ENCODE data around the gene POLR2H. TPM values are rescaled to one million over a fixed set of nuclear protein-coding genes. Genes with fewer than 3 reads are reported as not detected.

The POLR2H gene
- total RNA-seq, 1 donor from 2014 or later = 64.3 TPM

DNA sequence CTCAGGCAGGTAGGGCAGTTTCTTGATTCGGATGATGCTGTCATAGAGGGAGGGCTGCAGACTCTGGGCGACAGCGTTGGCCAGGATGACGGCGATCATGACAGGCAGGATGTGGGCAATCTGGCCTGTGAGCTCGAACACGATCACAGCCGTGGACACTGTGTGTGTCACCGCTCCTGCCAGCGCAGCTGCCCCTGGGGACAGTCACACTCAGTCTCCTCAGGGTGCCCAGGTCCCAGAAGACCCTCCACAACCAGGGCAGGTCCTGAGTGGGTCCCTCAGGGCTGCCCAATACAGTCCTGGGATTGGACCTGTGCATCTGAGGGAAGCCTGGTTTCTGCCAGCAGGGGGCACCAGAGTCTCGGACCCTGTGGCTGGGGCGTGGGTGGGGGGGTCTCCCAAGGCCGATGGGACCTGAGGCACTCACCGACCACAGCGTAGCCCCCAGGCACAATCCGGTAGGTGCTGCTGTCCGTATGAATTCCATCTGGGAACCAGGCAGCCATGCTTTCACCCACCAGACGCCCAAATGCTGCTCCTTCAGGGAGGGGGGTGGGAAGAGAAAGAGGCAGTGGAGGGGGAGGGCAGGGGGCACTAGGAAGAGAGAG lies 7.3 kb upstream of the POLR2H start:
- TF ChIP-seq, protein P1, sequence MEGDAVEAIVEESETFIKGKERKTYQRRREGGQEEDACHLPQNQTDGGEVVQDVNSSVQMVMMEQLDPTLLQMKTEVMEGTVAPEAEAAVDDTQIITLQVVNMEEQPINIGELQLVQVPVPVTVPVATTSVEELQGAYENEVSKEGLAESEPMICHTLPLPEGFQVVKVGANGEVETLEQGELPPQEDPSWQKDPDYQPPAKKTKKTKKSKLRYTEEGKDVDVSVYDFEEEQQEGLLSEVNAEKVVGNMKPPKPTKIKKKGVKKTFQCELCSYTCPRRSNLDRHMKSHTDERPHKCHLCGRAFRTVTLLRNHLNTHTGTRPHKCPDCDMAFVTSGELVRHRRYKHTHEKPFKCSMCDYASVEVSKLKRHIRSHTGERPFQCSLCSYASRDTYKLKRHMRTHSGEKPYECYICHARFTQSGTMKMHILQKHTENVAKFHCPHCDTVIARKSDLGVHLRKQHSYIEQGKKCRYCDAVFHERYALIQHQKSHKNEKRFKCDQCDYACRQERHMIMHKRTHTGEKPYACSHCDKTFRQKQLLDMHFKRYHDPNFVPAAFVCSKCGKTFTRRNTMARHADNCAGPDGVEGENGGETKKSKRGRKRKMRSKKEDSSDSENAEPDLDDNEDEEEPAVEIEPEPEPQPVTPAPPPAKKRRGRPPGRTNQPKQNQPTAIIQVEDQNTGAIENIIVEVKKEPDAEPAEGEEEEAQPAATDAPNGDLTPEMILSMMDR (IDR thresholded peaks at IDR 0.05) = peak; percentile 23 to 57 (median 54)
- no peak for TF ChIP-seq POLR2A (IDR thresholded peaks at IDR 0.05)
- Histone ChIP-seq H3K9me3 (no peaks in the 10 kb centered on the region), H3K27ac (no peak overlapping the region), H3K4me1 (peaks cover 10% of the 10 kb centered on the region), H3K27me3 (no peaks in the 10 kb centered on the region), H3K4me3 (no peak overlapping the region), H3K36me3 (peaks cover 0 to 14% of the 10 kb centered on the region in 2 donors)
- intact Hi-C loops (cut with DNase I) = no loop called here
- DNase-seq (ENCODE audit: extremely low spot score in 2 of 2) = no peak

DNA sequence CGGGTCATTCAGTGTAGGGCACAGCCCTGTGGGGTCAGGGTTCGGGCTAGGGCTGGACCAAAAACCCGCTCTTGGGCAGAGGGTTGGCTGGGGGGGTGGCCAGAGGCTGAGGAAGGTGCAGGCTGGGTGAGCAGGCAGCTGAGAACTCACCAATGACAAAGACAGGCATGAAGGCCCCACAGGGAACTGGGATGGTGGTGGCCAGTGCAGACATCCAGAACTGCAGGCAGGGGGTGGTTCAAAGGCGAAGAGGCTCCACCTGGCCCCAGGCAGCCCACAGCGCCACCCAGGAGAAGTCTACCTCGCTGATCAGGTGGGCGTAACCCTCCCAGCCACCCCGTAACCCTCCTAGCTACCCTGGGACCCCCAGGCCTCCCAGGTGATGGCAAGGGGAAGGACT lies 6.8 kb upstream of the POLR2H start:
- Histone ChIP-seq H3K27ac (no peak overlapping the region), H3K9me3 (no peaks in the 10 kb centered on the region), H3K27me3 (no peaks in the 10 kb centered on the region), H3K4me3 (no peak overlapping the region), H3K36me3 (peaks cover 0 to 14% of the 10 kb centered on the region in 2 donors), H3K4me1 (peaks cover 10% of the 10 kb centered on the region)
- TF ChIP-seq, protein P1 (IDR thresholded peaks at IDR 0.05) = no peak
- TF ChIP-seq POLR2A (IDR thresholded peaks at IDR 0.05) = no peak
- TF ChIP-seq POLR2AphosphoS5 (IDR thresholded peaks at IDR 0.05; ENCODE audit: insufficient read depth in 1 of 2, low read depth in 1 of 2) = no peak
- DNase-seq (ENCODE audit: extremely low spot score in 2 of 2) = no peak
- intact Hi-C loops (cut with DNase I) = no loop called here

DNA sequence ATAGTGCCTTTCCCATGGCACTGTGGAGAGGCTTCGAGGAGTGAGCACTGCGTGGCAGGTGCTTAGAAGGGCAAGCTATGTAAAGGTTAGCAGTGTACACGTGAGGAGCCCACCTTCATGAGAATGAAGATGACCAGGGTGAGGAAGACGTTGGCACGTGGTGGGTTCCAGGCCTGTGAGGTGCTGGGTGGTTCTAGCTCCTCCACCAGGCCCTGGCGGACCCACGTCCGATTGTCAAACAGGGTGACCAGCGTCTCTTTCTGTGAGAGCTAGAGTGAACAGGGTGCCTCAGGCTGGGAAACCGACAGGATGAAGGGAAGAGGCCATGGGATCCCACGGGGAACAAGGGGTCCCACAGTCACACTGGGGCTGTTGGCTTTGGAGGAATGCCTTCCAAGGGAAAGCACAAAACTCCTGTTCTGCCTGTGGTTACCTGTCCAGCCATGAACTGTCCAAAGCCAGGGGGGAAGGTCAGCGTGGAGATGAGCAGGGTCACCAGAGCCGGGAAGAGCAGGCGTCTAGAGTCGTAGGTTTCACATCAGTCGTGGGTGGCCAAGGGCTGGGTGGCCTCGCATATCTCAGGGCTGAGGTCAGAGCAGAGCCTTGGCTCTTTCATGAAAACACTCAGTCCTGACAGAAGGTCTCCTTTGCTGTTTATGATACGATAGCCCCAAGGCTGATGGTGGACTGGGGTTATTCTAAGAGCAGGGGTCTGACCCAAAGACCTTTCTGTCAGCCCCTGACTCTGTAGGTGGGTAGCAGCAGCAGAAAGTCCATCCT lies 6.1 kb upstream of the POLR2H start:
- TF ChIP-seq POLR2AphosphoS5 (IDR thresholded peaks at IDR 0.05; ENCODE audit: insufficient read depth in 1 of 2, low read depth in 1 of 2) (no peak), POLR2A (IDR thresholded peaks at IDR 0.05) (no peak)
- TF ChIP-seq, protein P1 (IDR thresholded peaks at IDR 0.05) = no peak
- no peaks in the 10 kb centered on the region for H3K27me3 ChIP-seq
- H3K27ac ChIP-seq = no peak overlapping the region
- DNase-seq (ENCODE audit: extremely low spot score in 2 of 2) = no peak
- H3K36me3 ChIP-seq = peaks cover 0 to 14% of the 10 kb centered on the region in 2 donors
- no peaks in the 10 kb centered on the region for H3K9me3 ChIP-seq
- intact Hi-C loops (cut with DNase I) = no loop called here
- peaks cover 16% of the 10 kb centered on the region for H3K4me1 ChIP-seq
- no peak overlapping the region for H3K4me3 ChIP-seq

DNA sequence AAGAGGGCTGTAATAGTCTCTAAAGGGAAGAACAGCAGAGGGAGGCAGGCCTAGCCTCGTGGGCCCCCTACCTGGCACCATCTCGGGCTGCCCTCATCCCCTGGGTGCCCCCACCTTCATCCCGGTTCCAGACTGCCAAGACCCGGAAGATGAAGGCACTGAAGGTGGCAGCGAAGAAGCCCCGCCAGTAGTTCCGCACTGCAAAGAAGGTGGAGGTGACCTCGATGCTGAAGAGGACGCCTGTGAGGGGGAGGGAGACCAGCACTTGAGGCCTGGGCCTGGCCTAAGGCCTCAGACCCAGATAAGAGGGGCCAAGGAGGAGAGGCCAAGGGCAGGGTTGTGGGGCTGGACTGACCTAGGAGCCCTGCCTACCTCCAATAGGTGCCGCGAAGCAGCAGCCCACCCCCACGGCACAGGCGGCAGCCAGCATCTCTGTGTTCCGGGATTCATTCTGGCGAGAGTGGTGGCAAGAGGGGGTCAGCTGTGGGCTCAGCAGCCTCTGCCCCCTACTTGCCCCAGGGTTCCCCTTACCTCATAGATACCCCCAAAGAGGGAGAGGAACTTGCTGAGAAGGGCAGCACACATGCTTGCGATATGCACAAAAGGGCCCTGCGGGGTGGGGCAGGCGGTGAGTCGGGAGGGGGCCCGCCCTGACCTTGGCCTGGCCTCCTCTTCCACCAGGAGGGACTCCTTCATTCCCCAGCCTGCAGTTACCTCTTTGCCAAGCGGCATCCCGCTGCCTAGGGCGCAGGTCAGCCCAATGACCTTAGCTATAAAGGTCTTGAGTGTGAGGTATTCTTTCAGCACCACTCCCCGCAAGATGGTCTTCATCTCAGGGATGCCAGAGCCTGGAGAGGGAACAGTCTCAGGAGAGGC lies 4.0 kb upstream of the POLR2H start:
- H3K27ac ChIP-seq = no peak overlapping the region
- intact Hi-C loops (cut with DNase I) = no loop called here
- H3K9me3 ChIP-seq = no peaks in the 10 kb centered on the region
- H3K27me3 ChIP-seq = no peaks in the 10 kb centered on the region
- TF ChIP-seq, protein P1 (IDR thresholded peaks at IDR 0.05) = no peak
- TF ChIP-seq POLR2A (IDR thresholded peaks at IDR 0.05) (no peak), POLR2AphosphoS5 (IDR thresholded peaks at IDR 0.05; ENCODE audit: insufficient read depth in 1 of 2, low read depth in 1 of 2) (no peak)
- H3K36me3 ChIP-seq = peaks cover 0 to 14% of the 10 kb centered on the region in 2 donors
- H3K4me1 ChIP-seq = peaks cover 15% of the 10 kb centered on the region
- H3K4me3 ChIP-seq = no peak overlapping the region
- no peak for DNase-seq (ENCODE audit: extremely low spot score in 2 of 2)

Data from vagina (tissue), 2 donors.